BE2C (cell line): ENCODE measurements around the gene NDUFA8.

Source experiments
- DNase-seq: peaks from one replicate; pipeline ENCODE4 v3.0.0-alpha.2; 2020
- H3K27me3 ChIP-seq: fragments of 250-450 bp; sonication (Bioruptor Pico); 2 replicates; pipeline ENCODE4 v1.5.1; 2020; ENCODE audit warnings: mild to moderate bottlenecking
- H3K36me3 ChIP-seq: fragments of 250-450 bp; sonication (Bioruptor Pico); 2 replicates; pipeline ENCODE4 v1.5.1; 2020; ENCODE audit warnings: mild to moderate bottlenecking
- H3K4me1 ChIP-seq: fragments of 250-450 bp; sonication (Bioruptor Pico); 2 replicates; pipeline ENCODE4 v1.5.1; 2020
- H3K4me3 ChIP-seq: 2 replicates; pipeline ENCODE4 v1.5.1; 2011; ENCODE audit warnings: low read depth, low read length
- H3K9me3 ChIP-seq: fragments of 250-450 bp; sonication (Bioruptor Pico); 2 replicates; pipeline ENCODE4 v1.5.1; 2020
- CTCF ChIP-seq: IDR thresholded peaks from 2 replicates; pipeline ENCODE4 v1.5.1; 2012; ENCODE audit warnings: mild to moderate bottlenecking, low read depth, low read length

NDUFA8 gene

GRCh38 chr9:122179690-122180074 is 20.1 kb upstream of the NDUFA8 start:
- Histone ChIP-seq H3K27me3 (peaks cover 22% of the 10 kb centered on the region), H3K36me3 (no peaks in the 10 kb centered on the region), H3K4me3 (no peak overlapping the region), H3K4me1 (no peaks in the 10 kb centered on the region), H3K9me3 (no peaks in the 10 kb centered on the region)
- DNase-seq, result no peak
- TF ChIP-seq CTCF, result no peak

DNA sequence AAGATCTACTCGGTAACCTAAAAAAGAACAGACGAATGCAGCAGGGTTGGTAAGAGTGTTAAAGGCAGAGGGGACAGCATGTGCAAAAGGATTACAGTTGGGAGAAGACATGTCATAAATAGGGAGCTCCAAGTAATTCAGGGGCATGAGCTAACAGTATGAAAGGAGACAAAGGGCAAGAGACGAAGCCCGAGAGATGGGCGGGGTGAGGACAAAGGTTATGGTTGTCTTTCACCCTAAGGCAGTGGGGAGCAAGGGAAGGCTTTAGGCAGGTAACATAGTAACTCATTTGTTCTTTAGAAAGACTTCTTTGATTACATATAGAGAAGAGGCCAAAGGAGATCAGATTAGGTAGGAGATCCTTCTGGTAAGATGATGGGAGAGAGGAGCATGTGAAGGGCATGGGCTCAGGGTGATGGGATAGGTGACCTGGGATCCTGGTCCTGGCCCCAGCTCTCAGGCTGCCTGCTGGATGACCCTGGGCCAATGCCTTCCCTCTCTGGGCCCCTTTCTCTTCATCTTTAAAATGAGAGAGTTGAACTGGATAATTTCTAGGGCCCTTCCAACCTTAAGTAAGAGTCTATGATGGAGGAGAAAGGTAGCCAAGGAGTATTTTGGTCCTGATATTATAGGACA is 19.6 kb upstream of the NDUFA8 start:
- Histone ChIP-seq H3K9me3 (no peaks in the 10 kb centered on the region), H3K4me3 (no peak overlapping the region), H3K27me3 (peaks cover 22% of the 10 kb centered on the region), H3K4me1 (no peaks in the 10 kb centered on the region), H3K36me3 (no peaks in the 10 kb centered on the region)
- DNase-seq, result no peak
- TF ChIP-seq CTCF, result no peak

GRCh38 chr9:122176916-122177315 is 17.3 kb upstream of the NDUFA8 start:
- Histone ChIP-seq H3K4me1 (no peaks in the 10 kb centered on the region), H3K9me3 (no peaks in the 10 kb centered on the region), H3K36me3 (no peaks in the 10 kb centered on the region), H3K27me3 (peaks cover 26% of the 10 kb centered on the region), H3K4me3 (no peak overlapping the region)
- no peak for TF ChIP-seq CTCF
- no peak for DNase-seq

- DNase-seq, result no peak
Observed at GRCh38 chr9:122173670-122174069, 14.1 kb upstream of the NDUFA8 start.

GRCh38 chr9:122172131-122172530 is 12.6 kb upstream of the NDUFA8 start:
- Histone ChIP-seq H3K4me3 (no peak overlapping the region), H3K4me1 (no peaks in the 10 kb centered on the region), H3K27me3 (peaks cover 54% of the 10 kb centered on the region), H3K9me3 (no peaks in the 10 kb centered on the region), H3K36me3 (no peaks in the 10 kb centered on the region)
- TF ChIP-seq CTCF, result no peak
- DNase-seq, result no peak

More at GRCh38 chr9:122173670-122174069, 14.1 kb upstream of the NDUFA8 start:
- Histone ChIP-seq H3K9me3 (no peaks in the 10 kb centered on the region), H3K36me3 (no peaks in the 10 kb centered on the region), H3K4me3 (no peak overlapping the region), H3K27me3 (peaks cover 53% of the 10 kb centered on the region), H3K4me1 (no peaks in the 10 kb centered on the region)
- no peak for TF ChIP-seq CTCF

- DNase-seq, result no peak
- Histone ChIP-seq H3K4me3 (no peak overlapping the region), H3K9me3 (no peaks in the 10 kb centered on the region), H3K27me3 (peaks cover 43% of the 10 kb centered on the region), H3K36me3 (no peaks in the 10 kb centered on the region), H3K4me1 (no peaks in the 10 kb centered on the region)
- no peak for TF ChIP-seq CTCF
Observed at GRCh38 chr9:122168356-122168755, 8.8 kb upstream of the NDUFA8 start.
